ENCODE results near the gene HSD3B7.

DNA sequence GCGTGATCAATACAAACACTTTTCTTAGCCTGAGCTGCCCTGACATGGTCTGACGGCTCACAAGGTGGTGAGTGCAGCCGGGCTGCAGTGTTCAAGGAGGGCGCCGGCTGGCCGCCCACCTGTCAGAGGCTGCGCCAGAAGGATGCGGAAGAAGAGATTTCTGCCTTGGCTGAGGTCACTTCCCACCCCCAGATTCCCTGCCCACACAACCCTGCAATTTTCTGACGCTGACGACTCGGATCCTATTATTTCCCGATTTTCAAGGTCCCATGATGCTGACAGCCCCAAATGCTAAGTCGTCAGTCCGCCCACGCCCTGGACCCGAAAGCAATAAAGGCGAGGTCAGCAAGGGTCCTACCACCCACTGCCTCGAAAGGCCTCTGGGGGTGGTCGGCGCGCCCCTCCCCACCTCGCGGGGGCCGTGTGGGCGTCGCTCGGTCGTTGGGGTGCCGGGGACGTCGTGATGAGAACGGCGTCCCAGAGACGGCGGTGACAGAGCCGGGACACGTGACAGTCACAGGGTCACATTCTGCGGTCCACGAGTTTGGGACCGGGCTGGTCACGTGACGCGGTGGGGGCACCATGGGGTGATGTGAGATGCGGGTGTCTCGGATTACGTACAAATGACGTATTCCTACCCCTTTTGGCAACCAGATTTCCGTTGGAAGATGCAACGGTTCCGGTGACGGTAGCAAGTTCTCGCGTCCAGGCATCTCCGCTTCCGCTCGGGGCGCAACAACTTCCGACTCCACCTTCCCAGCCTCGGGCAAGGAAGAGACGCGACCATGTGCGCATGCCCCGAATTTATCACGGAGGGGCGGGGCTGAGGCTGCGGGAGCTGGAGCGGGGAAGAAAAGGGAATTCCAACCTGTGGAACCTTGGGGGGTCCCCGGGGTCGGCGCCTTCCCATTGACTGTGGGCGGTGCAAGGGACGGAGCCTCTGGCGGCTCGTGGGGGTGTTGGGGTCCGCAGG is 48.0 kb downstream of the HSD3B7 start, which contains the start of gene STX4:
- TF ChIP-seq, protein P1, sequence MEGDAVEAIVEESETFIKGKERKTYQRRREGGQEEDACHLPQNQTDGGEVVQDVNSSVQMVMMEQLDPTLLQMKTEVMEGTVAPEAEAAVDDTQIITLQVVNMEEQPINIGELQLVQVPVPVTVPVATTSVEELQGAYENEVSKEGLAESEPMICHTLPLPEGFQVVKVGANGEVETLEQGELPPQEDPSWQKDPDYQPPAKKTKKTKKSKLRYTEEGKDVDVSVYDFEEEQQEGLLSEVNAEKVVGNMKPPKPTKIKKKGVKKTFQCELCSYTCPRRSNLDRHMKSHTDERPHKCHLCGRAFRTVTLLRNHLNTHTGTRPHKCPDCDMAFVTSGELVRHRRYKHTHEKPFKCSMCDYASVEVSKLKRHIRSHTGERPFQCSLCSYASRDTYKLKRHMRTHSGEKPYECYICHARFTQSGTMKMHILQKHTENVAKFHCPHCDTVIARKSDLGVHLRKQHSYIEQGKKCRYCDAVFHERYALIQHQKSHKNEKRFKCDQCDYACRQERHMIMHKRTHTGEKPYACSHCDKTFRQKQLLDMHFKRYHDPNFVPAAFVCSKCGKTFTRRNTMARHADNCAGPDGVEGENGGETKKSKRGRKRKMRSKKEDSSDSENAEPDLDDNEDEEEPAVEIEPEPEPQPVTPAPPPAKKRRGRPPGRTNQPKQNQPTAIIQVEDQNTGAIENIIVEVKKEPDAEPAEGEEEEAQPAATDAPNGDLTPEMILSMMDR (IDR thresholded peaks at IDR 0.05): peak in 2 of 4 experiments; percentile 25 to 30
- TF ChIP-seq POLR2A (IDR thresholded peaks at IDR 0.05) (peak; percentile 58), POLR2AphosphoS5 (IDR thresholded peaks at IDR 0.05) (peak; percentile 96)

Data from prostate gland (tissue), 2 donors.